HG03064 (cell line): ENCODE results near the gene RBM4B.

Experiments
- ATAC-seq: cut with Tn5 transposase; IDR thresholded peaks from one replicate; pipeline ENCODE4 v1.9.1; 2021; ENCODE audit warnings: low read depth; ENCODE audit not compliant: unreplicated experiment

The RBM4B gene

GRCh38 chr11:66688561-66689534 is 11.2 kb upstream of the RBM4B start:
- no peak for ATAC-seq

DNA sequence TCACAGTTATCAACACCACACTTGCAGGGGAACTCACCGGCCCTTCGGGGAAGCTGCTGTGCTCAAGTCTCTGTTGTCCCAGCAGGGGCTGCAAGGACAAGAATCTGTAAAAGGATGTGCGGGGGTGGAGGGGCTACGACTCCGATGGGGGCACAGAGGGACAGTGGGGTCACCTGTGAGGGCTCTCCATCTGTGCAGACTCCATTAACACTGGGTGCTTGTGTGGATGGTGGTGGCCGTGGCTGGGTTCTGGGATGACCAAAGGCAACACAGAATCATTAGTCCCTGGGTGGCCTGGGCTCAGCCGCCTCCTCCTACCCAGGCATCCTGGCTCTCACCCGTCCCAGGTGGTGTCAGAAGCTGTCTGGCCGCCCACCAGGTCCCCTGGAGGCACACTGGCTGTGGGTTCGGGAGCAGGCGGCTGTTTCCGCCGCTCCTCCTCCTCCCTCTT is 10.2 kb upstream of the RBM4B start:
- ATAC-seq: no peak

GRCh38 chr11:66686801-66687750 is 9.4 kb upstream of the RBM4B start:
- ATAC-seq: no peak

- no peak for ATAC-seq
Measured at GRCh38 chr11:66686100-66686785, 8.6 kb upstream of the RBM4B start.

DNA sequence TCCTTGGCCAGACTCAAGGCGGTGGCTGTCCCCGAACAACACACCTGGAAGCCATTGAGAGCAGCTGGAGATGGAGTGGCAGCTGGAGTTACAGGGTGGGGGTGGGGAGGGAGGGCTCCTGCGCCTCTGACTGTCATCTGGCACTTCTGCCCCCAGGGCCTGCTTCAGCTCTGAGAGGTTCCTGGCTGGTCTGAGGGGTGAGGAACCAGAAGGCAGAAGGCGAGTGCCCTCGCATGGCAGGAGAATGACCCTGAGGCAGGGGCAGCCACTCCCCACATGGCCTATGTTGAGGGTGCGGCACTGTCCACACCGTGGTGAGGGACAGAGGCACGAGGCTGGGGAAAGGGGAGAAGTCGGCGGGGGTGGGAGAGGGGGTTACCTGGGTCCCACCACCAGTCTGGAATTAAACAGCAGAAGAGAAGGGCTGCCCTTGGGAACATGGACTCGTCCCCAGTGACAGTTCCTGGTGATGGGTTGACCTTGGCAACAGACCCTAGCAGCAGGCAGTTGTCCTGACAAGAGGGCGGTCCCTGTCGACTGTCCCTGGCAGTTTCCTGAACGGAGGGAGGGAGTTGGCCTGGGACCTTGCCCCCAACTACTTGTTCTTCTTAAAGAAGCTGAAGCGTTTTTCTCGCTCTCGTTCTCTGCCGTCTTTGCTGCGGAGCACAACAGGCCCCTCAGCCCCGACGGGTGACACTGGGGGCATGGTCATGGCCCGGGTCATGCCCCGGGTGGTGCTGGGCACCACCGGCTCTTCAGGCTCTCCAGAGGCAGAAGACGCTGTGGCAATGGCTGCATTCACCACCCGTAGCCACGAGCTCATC is 7.8 kb upstream of the RBM4B start:
- no peak for ATAC-seq

GRCh38 chr11:66684635-66685034 is 6.9 kb upstream of the RBM4B start:
- ATAC-seq: no peak

GRCh38 chr11:66683877-66684276 is 6.2 kb upstream of the RBM4B start:
- ATAC-seq: no peak

GRCh38 chr11:66680966-66681645 is 3.4 kb upstream of the RBM4B start:
- ATAC-seq: no peak

- no peak for ATAC-seq
Measured at GRCh38 chr11:66676931-66677598, 622 bp downstream of the RBM4B start.

GRCh38 chr11:66676282-66676919 is 1.3 kb downstream of the RBM4B start:
- ATAC-seq: no peak

GRCh38 chr11:66674964-66675602 is 2.6 kb downstream of the RBM4B start:
- no peak for ATAC-seq

GRCh38 chr11:66670816-66671215 is 6.9 kb downstream of the RBM4B start:
- ATAC-seq: no peak

DNA sequence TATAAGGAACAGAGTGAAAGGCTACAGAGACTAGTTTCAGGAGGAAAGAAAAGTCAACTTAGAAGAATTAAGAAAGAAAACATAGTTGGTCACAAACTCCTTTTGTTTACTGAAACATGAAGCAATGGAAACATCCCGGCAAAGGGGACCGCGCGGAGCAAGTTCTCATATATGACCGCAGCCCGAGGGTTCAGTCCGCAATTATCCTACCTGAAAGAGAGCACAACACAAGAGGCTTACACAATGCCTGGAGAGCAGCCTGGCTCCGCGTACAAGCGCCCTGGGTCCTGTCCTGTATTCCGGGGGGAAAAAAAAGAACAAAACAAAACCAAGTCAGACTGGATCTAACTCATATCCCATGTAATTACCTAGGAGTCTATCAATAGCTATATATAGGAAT is 12.3 kb downstream of the RBM4B start:
- no peak for ATAC-seq

GRCh38 chr11:66663741-66664296 is 13.9 kb downstream of the RBM4B start:
- ATAC-seq: no peak

GRCh38 chr11:66659763-66660162 is 17.9 kb downstream of the RBM4B start:
- no peak for ATAC-seq

DNA sequence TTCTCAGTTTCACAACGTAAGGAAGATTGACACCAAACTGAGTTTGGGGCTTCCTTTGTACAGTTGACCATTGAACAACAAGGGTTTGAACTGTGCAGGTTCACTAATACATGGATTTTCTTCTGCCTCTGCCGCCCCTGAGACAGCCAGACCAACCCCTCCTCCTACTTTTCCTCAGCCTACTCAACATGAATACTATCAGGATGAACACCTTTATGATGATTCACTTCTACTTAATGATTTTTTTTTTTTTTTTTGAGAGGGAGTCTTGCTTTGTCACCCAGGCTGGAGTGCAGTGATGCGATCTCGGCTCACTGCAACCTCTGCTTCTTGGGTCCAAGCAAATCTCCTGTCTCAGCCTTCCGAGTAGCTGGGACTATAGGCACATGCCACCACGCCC is 24.6 kb downstream of the RBM4B start:
- ATAC-seq: no peak

- no peak for ATAC-seq
Measured at GRCh38 chr11:66652651-66653050, 25.0 kb downstream of the RBM4B start.
